Brain pericyte (primary cell): Measurements from ENCODE around the gene GNAT2.

Source experiments
- DNase-seq: peaks from one replicate; pipeline ENCODE4 v3.0.0-alpha.2; 2012; ENCODE audit warnings: low read depth, low spot score

The GNAT2 gene

DNA sequence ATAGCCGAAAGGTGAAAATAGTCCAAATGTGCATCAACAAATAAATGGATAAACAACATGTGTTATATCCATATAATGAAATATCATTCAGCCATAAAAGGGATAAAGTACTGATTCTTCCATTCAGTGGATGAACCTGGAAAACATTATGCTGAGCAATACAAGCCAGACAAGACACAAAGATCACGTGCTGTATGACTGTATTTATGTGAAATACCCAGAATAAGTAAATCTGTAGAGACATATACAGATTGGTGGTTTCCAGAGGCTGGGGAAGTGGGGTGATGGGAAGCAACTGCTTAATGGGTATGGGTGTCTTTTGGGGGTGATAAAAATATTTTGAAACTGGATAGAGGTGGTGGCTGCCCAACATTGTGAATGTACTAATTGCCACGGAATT is 23.2 kb upstream of the GNAT2 start:
- no peak for DNase-seq

DNA sequence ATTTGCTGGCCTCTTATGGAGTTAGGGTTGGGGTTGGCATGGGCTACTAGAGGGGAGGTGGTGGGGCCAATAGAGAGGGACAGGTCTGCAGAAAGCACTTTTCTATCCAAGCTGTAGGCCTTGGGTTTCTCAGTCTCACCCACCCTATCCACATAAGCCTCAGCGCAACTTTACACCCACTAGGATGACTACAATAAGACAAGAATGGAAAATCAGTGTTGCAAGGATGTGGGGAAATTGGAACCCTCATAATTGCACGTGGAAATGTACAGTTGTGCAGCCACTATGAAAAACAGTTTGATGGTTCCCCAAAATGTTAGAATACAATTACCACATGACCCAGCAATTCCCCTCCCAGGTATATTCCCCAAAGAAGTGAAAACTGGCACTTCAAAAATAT is 22.4 kb upstream of the GNAT2 start:
- no peak for DNase-seq

DNA sequence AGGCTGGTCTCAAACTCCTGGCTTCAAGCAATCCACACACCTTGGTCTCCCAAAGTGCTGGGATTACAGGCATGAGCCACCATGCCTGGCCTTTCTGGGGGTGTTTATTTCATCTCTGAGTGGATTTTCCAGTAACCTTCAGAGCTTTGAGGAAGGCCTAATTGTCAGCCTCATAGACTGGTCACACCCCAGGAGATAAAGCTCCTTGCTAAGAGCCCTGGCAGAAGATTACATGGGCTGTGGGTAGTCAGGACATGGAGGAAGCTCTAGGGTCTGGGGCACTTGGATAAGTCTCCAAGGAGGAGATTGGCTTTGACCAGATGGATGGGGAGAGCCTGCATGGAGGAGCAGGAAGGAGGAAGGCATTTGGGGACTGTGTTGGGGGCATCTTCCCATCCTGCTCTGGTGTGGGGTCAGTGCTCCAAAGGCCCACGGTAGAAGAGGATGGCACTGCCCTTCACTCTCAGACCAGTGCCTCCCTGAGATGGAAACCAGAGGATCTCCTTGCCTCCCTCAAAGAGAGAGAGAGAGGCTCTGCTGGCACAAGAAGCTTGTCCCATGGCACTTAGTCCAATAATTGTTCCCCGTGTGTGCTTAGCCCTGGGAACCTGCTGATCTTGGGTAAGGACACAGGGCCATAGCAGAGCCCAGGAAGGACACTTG is 21.8 kb upstream of the GNAT2 start:
- no peak for DNase-seq

DNA sequence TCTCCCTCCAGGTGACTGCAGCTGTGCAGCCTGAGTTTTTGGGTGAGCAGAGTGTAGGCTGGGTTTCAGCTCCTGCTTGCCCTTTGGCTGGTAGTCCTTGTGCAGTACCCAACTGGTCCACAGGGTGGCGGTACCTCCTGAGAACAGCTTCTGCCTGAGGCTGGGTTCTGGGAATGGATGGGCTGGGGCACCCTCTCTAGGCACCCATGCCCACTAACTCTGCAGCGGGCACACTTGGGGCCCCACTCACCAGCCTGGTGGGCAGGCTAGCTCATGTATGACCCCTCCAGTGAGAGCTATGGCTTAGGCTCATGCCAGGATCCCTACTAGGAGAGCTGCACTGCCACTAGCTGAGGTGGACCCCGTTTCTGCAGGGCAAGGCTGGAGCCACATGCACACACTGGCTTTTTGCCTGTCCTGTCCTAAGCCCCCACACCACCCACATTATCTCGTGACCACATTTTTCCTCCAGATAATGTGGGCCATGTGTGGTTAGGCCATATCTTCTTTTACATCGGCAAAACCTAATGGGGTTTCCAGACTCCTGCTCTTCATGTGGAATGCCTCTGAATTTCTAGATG is 21.0 kb upstream of the GNAT2 start:
- no peak for DNase-seq

DNA sequence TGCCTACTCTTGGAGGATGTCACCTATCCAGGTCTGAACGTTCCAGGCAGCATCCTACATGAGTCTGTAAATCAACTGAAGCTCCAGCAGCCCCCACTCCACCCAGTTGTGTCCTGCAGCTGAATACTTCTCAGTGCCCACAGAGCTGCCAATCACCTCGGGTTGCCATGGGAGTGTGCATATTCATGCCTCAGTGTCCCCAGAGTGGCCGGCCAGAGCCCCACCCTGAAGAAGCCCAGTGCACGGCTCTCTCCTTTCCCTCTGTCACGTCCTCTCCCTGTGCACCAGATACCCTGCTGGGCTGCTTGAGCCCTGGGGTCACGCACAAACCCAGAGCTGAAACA is 20.4 kb upstream of the GNAT2 start:
- no peak for DNase-seq

DNA sequence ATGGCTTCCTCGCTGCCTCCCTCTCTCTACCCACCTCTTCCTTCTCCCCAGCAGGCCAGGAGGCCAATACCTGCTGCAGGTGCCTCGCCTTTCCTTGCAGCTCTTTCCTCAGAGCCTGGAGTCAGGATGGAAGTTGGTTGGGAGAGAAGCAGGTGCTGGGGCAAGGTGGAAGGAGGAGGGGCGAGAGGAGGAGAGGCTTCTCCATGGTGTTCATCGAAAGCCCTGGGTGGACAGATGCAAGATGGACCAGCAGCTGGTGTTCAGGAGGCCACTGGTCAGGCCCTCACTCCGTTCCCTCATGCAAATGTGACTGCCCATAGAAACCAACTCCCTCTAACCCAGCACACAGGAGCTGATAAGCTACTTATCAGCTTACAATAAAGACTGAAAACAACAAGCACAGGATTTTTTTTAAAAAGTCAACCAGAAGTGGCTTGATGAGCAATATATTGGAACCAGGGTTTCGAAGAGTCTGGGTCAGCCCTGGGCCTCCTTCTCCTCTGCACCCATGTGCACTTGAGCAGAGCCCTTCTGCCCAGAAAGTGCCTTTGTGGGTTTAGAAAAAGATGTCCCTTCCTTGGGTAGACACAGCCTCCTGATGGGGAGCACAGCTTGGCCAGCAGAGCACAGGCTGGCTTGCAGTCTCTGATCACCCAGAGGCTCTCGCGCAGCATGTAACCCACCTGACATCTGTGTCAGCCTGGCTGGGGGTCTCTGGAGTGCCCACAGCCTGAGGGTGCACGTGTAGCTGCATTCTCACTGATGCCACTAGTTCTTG is 19.8 kb upstream of the GNAT2 start:
- no peak for DNase-seq

DNA sequence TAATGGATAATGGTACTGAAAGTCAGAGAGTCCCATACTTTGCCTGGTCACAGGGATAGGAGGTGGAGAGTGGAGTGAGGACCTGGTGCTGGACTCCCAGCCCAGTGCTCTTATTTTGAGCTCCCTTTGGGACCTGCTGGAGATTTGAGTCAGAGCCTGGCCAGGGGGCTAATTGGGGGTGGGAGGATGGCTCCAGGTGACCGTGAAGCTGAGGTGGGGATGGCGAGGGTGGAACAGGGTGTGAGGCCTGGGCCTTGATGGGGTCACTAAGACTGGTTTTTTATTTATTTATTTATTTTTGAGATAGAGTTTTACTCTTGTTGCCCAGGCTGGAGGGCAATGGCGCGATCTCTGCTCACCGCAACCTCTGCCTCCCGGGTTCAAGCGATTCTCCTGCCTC is 18.0 kb upstream of the GNAT2 start:
- no peak for DNase-seq

DNA sequence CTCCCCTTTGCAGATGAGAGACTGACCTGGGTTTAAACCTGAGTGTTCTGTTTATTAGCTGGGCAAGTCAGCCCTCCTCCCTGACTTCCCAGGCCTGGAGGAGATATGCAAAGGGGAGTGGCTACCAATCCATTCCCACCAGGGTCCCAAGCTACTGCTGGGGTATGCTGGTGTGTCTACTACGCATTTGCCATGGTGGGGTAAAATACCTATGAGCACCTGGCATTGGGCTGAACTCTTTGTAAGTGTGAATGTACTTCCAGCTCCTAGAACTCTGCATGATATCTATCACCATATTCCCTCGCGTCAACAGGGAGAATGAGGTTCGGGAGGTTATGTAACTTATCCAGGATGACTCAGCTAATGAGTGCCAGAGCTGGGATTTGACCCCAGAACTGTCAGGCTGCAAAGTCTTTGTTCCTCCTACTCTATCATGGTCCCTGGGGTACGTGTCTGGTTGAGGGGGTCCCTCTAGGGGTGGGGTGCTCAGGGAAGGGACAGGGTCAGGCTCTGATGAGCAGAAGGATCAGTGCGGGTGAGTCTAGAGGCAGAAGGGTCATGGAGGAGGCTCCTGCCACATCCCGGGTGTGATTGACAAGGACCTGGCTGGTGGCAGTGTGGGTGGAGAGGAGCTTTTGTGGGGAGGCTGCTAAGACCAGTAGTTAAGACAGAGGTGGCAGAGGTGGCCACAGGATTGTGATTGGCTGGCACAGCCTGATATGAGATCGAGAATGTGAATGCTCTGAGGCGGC is 17.0 kb upstream of the GNAT2 start:
- peak; percentile 58 for DNase-seq

DNA sequence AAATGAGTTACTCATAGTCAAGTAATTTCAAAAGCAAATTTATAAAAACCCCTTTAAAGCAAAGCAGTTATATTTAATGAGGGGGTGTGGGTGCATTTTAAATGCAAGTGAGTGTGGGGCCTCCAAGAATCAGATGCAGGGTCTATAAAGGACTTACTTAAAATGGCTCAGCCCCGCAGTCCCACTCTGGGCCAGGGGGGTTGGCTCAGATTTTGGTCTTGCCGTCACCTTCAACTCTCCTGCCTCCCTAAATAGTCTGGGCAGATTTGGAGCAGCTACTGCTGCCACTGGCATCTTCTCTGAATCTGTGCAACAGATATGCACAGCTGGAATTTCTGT is 16.4 kb upstream of the GNAT2 start:
- no peak for DNase-seq

DNA sequence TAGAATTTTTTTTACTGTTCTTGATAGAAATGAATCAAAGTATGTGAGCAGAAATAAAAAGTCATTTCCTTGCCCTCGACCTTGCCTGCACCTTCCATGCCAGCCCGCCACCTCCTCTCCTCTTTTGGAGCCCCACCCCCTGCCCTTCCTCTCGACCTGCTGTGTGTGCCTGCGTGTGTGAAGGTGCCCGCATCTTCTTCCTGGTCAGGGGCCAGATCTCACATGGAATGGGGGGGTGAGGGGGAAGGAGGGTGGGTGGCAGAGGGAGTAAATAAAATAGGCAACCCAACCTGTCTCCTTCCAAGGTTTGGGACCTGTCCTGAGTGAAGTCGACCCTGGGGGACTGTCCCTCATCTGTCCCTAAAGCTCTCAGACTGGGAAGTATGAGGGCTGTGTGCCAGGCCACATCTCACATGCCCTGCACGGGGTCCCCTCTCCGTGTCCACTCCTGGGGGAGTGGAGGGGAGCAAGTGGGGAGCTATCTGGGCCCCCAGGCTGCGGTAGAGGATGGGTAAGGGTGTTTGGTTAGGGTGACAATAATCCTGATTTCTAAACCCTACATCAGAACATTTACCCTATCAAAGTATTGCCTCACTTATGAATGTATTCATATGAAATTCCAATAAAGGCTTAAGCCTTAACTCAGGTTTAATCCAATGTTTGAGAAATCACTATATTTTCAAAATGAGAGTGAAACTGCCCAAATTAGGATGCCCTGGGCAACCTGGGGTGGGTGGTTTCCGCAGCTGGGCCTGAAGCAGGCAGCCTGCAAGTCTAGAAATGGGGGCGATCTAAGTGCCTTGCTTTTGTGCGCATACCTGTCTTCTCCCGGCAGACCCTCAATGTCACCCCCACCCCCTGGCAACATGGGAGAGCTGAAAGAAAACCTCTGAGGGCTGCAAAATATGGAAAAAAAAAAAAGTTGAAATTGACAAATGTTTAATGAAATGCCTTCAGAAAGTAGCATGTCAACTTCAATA is 15.6 kb upstream of the GNAT2 start:
- no peak for DNase-seq

DNA sequence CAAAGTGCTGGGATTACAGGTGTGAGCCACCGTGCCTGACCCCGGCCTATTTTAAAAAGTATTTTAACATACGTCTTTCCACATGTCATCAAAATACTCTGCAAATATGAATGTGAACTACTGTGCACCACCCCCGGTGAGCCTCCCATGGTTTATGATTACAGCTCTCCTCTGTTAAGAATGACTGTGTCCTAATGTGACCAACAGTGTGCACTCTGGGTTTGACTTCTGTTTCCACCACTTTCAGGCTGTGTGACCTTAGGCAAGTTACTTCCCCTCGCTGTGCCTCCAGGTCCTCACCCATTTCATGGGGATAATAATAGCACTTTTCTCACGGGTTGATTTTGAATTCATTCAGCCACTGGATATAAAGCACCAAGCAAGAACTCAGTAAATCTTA is 14.9 kb upstream of the GNAT2 start:
- DNase-seq, result no peak

DNA sequence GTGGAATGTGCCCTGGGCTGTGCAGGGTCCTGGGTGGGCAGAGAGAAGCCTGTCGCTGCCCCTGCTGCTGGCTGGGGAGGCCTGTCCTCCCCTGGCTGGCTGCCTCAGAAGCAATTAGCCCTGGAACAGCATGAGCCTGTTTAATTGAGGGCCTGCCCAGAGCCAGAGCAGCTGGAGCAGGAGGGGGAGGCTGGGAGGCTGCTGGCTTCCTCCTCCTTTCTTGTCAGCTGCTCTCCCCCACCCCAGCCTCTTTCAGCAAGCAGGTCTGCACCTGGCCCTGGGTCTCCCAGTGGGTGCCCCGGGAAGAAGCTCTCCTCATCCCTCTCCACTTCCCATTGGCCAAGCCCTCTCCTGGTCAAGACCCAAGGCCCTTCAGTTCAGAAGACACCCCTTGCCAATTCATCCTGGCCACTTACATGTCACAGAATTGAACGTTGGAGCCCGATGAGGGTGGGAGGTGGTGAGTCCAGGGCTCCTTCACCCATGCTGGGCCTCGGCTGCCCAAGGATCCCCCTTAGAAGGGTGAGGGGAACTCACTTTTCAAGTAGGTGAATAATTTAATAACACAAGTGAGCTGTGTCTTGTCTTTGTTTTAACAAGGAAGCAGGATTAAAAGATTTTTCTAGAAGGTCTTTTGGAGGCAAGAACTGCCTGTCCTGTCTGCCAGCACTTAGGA is 13.4 kb upstream of the GNAT2 start:
- DNase-seq, result no peak

DNA sequence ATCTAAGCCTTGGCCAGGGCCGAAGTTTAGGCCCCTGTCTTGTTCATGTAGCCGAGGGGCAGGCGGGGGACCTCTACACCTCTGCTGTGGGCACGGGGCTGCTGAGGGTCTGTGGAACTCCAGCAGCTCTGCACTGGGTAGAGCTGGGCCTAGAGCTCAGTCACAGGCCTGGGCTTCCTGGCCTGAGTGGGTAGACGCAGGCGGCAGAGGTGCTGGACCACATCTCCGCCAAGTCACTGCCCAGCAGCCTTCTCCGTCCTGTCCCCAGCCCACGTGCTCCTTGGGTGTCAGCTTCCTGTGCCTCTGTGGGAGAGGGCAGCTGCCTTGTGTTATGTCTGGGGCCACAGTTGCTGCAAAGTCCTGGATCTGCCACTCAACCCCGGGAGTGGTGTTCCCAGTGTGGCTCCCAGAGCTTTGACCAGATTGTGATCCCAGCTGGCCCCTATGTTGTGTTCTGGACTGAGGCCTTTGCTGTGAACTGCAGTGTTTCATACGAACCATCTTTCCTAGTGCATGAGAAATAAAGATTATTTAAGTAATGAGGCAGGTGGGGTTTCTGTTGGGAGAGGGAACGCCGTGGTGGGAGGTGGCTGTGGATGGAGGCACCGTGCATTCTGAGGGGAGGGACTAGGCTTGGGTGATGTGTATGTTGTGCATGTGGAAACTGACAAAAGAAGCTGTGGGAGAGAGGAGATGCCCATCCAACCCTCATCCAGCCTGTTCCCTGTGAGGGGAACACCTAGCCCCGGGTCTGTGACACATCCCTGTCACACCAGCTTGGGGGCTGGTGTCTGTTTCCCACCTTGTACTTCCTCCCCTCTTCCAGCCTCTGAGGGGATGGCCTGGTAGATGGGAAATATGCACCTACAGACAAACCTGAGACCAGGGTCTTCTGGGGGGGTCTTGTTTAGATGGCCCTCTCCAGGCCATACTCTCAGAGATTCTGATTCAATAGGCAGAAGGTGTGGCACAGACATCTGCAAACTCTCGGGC is 12.4 kb upstream of the GNAT2 start:
- no peak for DNase-seq

DNA sequence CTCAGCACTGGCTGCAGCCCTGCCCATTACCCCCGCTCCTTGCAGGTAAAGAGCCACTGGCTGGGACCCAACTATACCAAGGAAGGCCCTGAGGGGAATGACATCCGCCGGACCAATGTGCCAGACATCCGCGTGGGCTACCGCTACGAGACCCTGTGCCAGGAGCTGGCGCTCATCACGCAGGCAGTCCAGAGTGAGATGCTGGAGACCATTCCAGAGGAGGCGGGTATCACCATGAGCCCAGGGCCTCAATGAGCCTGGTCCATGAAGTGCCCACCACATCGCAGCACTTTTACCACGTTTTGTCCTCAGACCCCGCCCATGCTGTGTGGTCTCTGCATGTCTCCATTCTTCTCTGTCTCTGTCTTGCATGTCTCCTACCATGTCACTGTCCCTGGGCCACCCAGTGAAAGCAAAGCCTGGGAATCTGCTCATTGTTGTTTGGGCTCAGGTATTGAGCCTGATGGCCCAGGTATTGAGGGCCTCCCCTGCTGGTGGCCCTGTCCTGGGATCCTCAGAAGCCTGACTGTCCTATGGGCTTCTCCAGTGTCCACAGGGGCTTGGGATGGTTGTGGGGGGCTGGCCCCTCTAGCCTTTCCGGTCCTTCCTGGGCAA is 11.6 kb upstream of the GNAT2 start:
- no peak for DNase-seq

DNA sequence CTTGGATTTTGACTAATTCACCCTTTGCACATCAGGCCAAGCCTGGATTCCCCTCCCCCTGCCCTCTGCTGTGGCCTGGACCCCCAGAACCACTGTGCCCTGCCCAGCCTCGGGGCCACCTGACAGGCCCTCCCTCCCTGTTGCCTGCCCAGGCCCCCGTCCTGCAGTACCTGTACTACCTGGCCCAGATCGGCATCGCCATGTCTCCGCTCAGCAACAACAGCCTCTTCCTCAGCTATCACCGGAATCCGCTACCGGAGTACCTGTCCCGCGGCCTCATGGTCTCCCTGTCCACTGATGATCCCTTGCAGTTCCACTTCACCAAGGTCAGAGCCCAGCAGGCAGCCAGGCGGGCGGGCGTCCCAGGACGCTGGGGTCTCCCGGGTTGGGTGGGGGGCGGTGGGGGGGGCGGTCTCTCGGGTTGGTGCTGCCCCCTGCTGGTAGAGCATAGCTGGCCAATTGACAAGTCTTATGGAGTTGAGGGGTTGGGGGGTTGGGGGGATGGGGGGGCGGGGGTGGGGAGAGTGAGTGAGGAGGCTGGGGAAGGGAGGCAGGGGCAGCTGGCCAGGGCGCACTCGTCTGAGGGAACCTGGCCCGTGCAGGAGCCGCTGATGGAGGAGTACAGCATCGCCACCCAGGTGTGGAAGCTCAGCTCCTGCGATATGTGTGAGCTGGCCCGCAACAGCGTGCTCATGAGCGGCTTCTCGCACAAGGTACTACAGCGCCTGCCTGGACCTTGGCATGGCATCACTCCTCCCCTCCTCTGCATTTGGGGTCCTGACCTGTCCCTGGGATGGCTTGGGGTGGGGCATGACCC is 10.9 kb upstream of the GNAT2 start:
- no peak for DNase-seq

DNA sequence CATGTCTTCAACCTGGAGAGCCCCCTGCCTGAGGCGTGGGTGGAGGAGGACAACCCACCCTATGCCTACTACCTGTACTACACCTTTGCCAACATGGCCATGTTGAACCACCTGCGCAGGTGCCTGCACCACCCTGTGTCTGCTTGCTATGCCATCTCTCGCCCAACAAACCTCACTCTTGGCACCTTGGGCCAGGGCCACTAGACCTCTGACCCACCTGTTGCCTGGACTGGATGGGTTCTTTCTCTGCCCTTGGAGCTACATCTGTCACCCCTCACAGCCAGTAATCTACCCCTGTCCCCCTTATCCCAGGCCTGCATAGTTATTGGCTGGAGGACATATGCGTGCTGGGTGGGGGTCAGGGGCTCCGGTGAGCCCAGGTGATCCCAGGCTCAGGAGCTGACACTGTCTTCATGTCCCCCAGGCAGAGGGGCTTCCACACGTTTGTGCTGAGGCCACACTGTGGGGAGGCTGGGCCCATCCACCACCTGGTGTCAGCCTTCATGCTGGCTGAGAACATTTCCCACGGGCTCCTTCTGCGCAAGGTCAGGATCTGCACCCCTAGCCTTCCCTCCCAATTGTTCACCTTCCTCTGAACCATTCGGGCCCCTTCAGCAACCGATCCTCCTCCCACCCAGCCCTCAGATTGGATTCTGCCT is 10.1 kb upstream of the GNAT2 start:
- DNase-seq, result no peak

DNA sequence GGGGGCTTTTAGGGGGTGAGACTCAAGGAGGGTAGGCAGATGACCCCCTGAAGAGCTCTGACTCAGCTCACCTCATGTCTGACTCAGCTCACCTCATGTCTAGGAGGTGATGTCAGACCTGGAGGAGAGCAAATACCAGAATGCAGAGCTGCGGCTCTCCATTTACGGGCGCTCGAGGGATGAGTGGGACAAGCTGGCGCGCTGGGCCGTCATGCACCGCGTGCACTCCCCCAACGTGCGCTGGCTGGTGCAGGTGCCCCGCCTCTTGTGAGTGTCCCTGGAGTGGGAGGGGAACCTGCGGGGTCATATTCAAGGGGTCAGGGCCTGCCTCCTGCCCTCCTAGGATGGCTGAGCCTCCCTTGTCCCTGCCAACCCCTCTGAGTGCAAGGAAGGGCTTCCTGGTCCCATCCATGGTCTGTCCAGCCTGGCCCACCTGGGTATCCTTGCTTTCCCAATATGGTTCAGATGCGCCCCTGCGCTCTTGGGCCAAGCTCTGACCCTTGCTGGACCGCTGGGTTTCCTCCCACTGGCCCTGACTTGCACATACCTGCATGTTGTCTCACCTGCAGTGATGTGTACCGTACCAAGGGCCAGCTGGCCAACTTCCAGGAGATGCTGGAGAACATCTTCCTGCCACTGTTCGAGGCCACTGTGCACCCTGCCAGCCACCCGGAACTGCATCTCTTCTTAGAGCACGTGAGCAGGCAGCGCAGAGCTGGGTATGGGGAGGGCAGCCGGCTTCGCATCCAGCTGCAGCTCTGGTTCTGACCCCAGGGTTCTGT is 9.3 kb upstream of the GNAT2 start:
- no peak for DNase-seq
